ENCODE data around the gene HSP90B1.

DNA sequence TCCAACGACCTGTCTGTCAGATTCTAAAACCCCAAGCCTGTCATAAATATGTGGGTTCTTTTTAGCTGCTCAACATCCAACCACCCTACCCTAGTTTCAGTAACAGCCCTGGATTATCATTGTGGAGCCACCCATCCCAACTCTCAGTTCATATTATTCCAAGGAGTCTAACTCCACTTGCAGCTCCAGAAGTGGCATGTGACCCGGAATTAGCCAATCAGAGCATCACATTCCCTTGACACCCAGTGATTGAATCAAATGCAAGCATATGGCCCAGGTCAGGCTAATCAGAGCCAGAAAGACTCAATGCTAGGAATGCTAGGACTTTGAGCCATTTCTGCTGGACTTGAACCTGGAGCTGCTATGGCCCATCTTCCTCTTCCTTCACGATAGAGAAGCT, 17.1 kb upstream of the HSP90B1 start:
- no peak for TF ChIP-seq JUN (CRISPR knock-in tag; IDR thresholded peaks at IDR 0.05)
- TF ChIP-seq, protein P1, sequence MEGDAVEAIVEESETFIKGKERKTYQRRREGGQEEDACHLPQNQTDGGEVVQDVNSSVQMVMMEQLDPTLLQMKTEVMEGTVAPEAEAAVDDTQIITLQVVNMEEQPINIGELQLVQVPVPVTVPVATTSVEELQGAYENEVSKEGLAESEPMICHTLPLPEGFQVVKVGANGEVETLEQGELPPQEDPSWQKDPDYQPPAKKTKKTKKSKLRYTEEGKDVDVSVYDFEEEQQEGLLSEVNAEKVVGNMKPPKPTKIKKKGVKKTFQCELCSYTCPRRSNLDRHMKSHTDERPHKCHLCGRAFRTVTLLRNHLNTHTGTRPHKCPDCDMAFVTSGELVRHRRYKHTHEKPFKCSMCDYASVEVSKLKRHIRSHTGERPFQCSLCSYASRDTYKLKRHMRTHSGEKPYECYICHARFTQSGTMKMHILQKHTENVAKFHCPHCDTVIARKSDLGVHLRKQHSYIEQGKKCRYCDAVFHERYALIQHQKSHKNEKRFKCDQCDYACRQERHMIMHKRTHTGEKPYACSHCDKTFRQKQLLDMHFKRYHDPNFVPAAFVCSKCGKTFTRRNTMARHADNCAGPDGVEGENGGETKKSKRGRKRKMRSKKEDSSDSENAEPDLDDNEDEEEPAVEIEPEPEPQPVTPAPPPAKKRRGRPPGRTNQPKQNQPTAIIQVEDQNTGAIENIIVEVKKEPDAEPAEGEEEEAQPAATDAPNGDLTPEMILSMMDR (IDR thresholded peaks at IDR 0.05), result no peak
